HCT116 (cell line): ENCODE measurements around the gene B3GALT2. TPM values are rescaled to one million over a fixed set of nuclear protein-coding genes. Genes with fewer than 3 reads are reported as not detected.

Source experiments
- ATAC-seq: fragments of 200-7000 bp; cut with Tn5 transposase; 2 replicates; pipeline ENCODE4 v1.9.1; 2020; ENCODE audit warnings: mild to moderate bottlenecking, moderate library complexity
- BruUV-seq: library from RNA; stranded (reverse); fragments of 400-500 nt; replicated peaks from 2 replicates; lab custom pipeline; 2021; lab: Mats Ljungman, UMichigan
- CTCF ChIA-PET: fragments of 300-600 bp; sonication (Branson Sonifier 250); formaldehyde crosslinking; loops from one replicate; lab custom pipeline; 2021; ENCODE audit warnings: antibody characterized with exemption; lab: Charles Lee
- POLR2A ChIA-PET: fragments of 300-600, 350-600 bp; sonication (Branson Sonifier 250); formaldehyde crosslinking; loops from one replicate; lab custom pipeline; 2021; ENCODE audit warnings: antibody characterized with exemption; lab: Charles Lee
- RAD21 ChIA-PET, 2 experiments: fragments of 300-600 bp; sonication (Branson Sonifier 250); formaldehyde crosslinking; loops; one replicate each; lab custom pipeline; 2023; ENCODE audit warnings: low total read pairs in 2 of 2; ENCODE audit not compliant: uncharacterized antibody in 2 of 2, unreplicated experiment in 2 of 2, low non-redundant PET in 1 of 2; lab: Charles Lee
- DNase-seq: peaks from one replicate; pipeline ENCODE4 v3.0.0-alpha.2; 2010; ENCODE audit warnings: low read depth, low spot score
- H2AFZ ChIP-seq: fragments of 200-600 bp; shearing (Covaris generic), sonication (generic); 2 replicates; pipeline ENCODE4 v1.6.1; 2017; ENCODE audit warnings: low read depth, mixed run types, mixed read lengths, antibody characterized with exemption, low read length; ENCODE audit not compliant: poor library complexity, severe bottlenecking
- H3K27ac ChIP-seq: 2 replicates; pipeline ENCODE4 v1.5.1; 2012; ENCODE audit warnings: low read depth, low read length
- H3K27me3 ChIP-seq: fragments of 200-600 bp; sonication (generic); 2 replicates; pipeline ENCODE4 v1.6.1; 2016; ENCODE audit warnings: mixed run types, low read length, mixed read lengths; ENCODE audit not compliant: insufficient read depth
- H3K36me3 ChIP-seq, 2 experiments: fragments of 200-500 bp in 1 of 2; fragments of 200-600 bp in 1 of 2; sonication (Bioruptor generic) in 1 of 2; sonication (generic) in 1 of 2; 2 replicates each; pipeline versions ENCODE4 v1.5.1 to v1.6.1; 2014 to 2016; ENCODE audit warnings: low read length in 2 of 2, inconsistent platforms in 1 of 2, mixed read lengths in 1 of 2, mixed run types in 1 of 2; ENCODE audit not compliant: insufficient read depth in 2 of 2, control insufficient read depth in 1 of 2
- H3K4me1 ChIP-seq, 2 experiments: fragments of 200-600 bp in 1 of 2; sonication (generic) in 1 of 2; 2 replicates each; pipeline versions ENCODE4 v1.5.1 to v1.6.1; 2012 to 2017; ENCODE audit warnings: low read length in 2 of 2, inconsistent platforms in 1 of 2, mild to moderate bottlenecking in 1 of 2, mixed read lengths in 1 of 2, mixed run types in 1 of 2, moderate library complexity in 1 of 2; ENCODE audit not compliant: insufficient read depth in 2 of 2, control insufficient read depth in 1 of 2
- H3K4me2 ChIP-seq: fragments of 200-600 bp; sonication (generic); 2 replicates; pipeline ENCODE4 v1.6.1; 2017; ENCODE audit warnings: mixed run types, low read length, mixed read lengths
- H3K4me3 ChIP-seq, 2 experiments: fragments of 200-600 bp in 1 of 2; sonication (generic) in 1 of 2; replicated peaks in 1 of 2; 2 replicates each; pipeline ENCODE4 v1.5.1; 2011 to 2016; ENCODE audit warnings: low read length in 2 of 2, control low read depth in 1 of 2, low read depth in 1 of 2, mild to moderate bottlenecking in 1 of 2, mixed read lengths in 1 of 2, mixed run types in 1 of 2
- H3K79me2 ChIP-seq: fragments of 200-600 bp; sonication (generic); 2 replicates; pipeline ENCODE4 v1.6.1; 2017; ENCODE audit warnings: mild to moderate bottlenecking, mixed run types, low read length, moderate library complexity, mixed read lengths; ENCODE audit not compliant: insufficient read depth
- H3K9ac ChIP-seq: fragments of 200-600 bp; sonication (generic); 2 replicates; pipeline ENCODE4 v1.6.1; 2016; ENCODE audit warnings: low read length, mixed read lengths
- H3K9me2 ChIP-seq: fragments of 200-600 bp; sonication (generic), shearing (Covaris generic); 2 replicates; pipeline ENCODE4 v1.6.1; 2017; ENCODE audit warnings: mixed run types, mild to moderate bottlenecking, moderate library complexity; ENCODE audit not compliant: insufficient read depth
- H3K9me3 ChIP-seq, 2 experiments: fragments of 200-500 bp in 1 of 2; fragments of 200-600 bp in 1 of 2; sonication (Bioruptor generic) in 1 of 2; sonication (generic) in 1 of 2; 2 replicates each; pipeline ENCODE4 v1.6.1; 2014 to 2017; ENCODE audit warnings: low read length in 2 of 2, mixed read lengths in 2 of 2, inconsistent platforms in 1 of 2, low read depth in 1 of 2, mild to moderate bottlenecking in 1 of 2, mixed run types in 1 of 2, moderate library complexity in 1 of 2; ENCODE audit not compliant: control insufficient read depth in 1 of 2, insufficient read depth in 1 of 2
- H4K20me1 ChIP-seq: fragments of 200-600 bp; sonication (generic), shearing (Covaris generic); 2 replicates; pipeline ENCODE4 v1.6.1; 2017; ENCODE audit warnings: mixed run types, mild to moderate bottlenecking, moderate library complexity; ENCODE audit not compliant: insufficient read depth
- ATF3 ChIP-seq: IDR thresholded peaks from 2 replicates; pipeline ENCODE4 v1.6.1; 2012
- CBX3 ChIP-seq: IDR thresholded peaks from 2 replicates; pipeline ENCODE4 v1.6.1; 2012; ENCODE audit warnings: low read depth
- EZH2phosphoT487 ChIP-seq: fragments of 200-600 bp; IDR thresholded peaks from 2 replicates; pipeline ENCODE4 v1.6.1; 2018; ENCODE audit warnings: antibody characterized with exemption, borderline replicate concordance
- FOSL1 ChIP-seq: IDR thresholded peaks from 2 replicates; pipeline ENCODE4 v1.6.1; 2012; ENCODE audit warnings: low read depth
- RAD21 ChIP-seq: IDR thresholded peaks from 2 replicates; pipeline ENCODE4 v1.6.1; 2012; ENCODE audit warnings: low read depth, mild to moderate bottlenecking
- ZFX ChIP-seq: fragments of 450-650 bp; IDR thresholded peaks from 2 replicates; pipeline ENCODE4 v1.6.1; 2017
- ZNF274 ChIP-seq: fragments of 200-500 bp; sonication (Bioruptor generic); IDR thresholded peaks from 2 replicates; pipeline ENCODE4 v1.6.1; 2014; ENCODE audit warnings: mild to moderate bottlenecking, low read depth, low read length, inconsistent platforms
- intact Hi-C: fragments of 100-400 bp; cut with micrococcal nuclease; formaldehyde crosslinking; loops from 2 replicates; pipeline ENCODE4 v1.10.0; 2022
- total RNA-seq: library from RNA; stranded (reverse); gene quantifications from one replicate; pipeline ENCODE4 v1.2.1, GENCODE V29; 2021; ENCODE audit not compliant: unreplicated experiment
- TF ChIP-seq, protein P1 (sequence below), 3 experiments: fragments of 200-600 bp in 1 of 3; sonication (generic) in 1 of 3; IDR thresholded peaks in 2 of 3; conservative IDR thresholded peaks in 1 of 3; 2 replicates each; pipeline ENCODE4 v1.5.1; 2012 to 2017; ENCODE audit warnings: low read depth in 2 of 3, low read length in 2 of 3, antibody characterized with exemption in 1 of 3, borderline replicate concordance in 1 of 3, control low read depth in 1 of 3, mild to moderate bottlenecking in 1 of 3, mixed read lengths in 1 of 3, mixed run types in 1 of 3, moderate library complexity in 1 of 3; ENCODE audit not compliant: insufficient read depth in 1 of 3

Gene B3GALT2
- total RNA-seq, 1 experiment from 2014 or later, result 0.15 TPM

DNA sequence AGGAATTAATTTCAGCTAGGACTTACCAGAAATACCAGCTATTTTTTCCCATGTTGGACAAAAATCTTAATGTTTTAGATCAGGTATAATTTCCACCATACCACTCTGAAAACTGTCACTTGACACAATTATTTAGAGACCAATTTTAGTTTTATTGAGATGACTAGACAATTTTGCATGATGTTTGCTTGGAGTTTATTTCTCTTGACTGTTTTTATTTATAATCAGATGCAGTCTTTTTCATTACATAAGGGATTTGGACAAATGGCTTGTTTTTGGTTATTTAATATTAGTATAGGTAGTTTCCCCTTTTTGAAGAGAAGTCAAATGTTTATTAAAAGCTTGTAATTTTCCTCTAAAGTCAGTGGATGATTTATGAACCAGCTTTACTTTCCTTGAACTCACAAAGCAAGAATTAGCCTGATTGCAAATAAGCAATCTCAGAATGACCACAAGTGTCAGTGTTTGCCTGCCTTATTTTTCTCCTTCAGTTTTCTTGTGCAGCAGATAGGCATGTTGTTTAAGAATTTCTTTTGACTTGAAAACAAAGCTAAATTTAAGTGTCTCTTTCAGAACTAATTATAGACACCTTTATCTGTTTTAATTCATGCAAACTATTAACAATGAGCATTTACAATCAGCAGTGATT, 3.8 kb upstream of the B3GALT2 start:
- intact Hi-C loops, result no loop called here
- Histone ChIP-seq H3K4me3 (no peak overlapping the region), H3K79me2 (peaks cover 86% of the 10 kb centered on the region), H3K9ac (no peak overlapping the region), H4K20me1 (peaks cover 19% of the 10 kb centered on the region; the same call in 1 of the 2 replicates), H3K9me2 (no peaks in the 10 kb centered on the region), H3K9me3 (no peaks in the 10 kb centered on the region), H3K4me2 (no peak overlapping the region), H3K4me1 (no peaks in the 10 kb centered on the region), H3K27me3 (no peaks in the 10 kb centered on the region), H3K36me3 (no peaks in the 10 kb centered on the region), H3K27ac (no peak overlapping the region), H2AFZ (no peak overlapping the region)
- ChIA-PET RAD21 (no interaction called here), CTCF (interaction anchor here (1.0 to 1.5 kb wide), 5 partner anchors 20 to 565 kb away, joined by 3 to 9 read pairs (median 4); no protein-coding TSS in a partner anchor), POLR2A (interaction anchor here (1.0 kb wide), 1 partner anchor 9 kb away, joined by 3 read pairs; no protein-coding TSS in a partner anchor)
- ATAC-seq (0 out of 2 replicates have a peak, but pooled peaks have one; percentile 40), DNase-seq (no peak)
- no TSS peak for BruUV-seq
- TF ChIP-seq RAD21 (peak; percentile 20; the same call in 1 of the 2 replicates), CBX3 (no peak), FOSL1 (no peak), ATF3 (no peak), ZNF274 (no peak), ZFX (no peak), EZH2phosphoT487 (no peak)
- TF ChIP-seq, protein P1, sequence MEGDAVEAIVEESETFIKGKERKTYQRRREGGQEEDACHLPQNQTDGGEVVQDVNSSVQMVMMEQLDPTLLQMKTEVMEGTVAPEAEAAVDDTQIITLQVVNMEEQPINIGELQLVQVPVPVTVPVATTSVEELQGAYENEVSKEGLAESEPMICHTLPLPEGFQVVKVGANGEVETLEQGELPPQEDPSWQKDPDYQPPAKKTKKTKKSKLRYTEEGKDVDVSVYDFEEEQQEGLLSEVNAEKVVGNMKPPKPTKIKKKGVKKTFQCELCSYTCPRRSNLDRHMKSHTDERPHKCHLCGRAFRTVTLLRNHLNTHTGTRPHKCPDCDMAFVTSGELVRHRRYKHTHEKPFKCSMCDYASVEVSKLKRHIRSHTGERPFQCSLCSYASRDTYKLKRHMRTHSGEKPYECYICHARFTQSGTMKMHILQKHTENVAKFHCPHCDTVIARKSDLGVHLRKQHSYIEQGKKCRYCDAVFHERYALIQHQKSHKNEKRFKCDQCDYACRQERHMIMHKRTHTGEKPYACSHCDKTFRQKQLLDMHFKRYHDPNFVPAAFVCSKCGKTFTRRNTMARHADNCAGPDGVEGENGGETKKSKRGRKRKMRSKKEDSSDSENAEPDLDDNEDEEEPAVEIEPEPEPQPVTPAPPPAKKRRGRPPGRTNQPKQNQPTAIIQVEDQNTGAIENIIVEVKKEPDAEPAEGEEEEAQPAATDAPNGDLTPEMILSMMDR (IDR thresholded peaks at IDR 0.05 in 2 of 3, conservative IDR thresholded peaks at IDR 0.05 in 1 of 3; ENCODE audit: borderline replicate concordance in 1 of 3, insufficient read depth in 1 of 3, low read depth in 2 of 3, low read length in 2 of 3), result peak in 2 of 3 experiments; percentile 3 to 48; a peak in 2 of 6 replicates
